Panc1 (cell line): ENCODE data around the gene NRGN. TPM values are rescaled to one million over a fixed set of nuclear protein-coding genes. Genes with fewer than 3 reads are reported as not detected.

ENCODE experiments used
- ATAC-seq: fragments of 200-7000 bp; cut with Tn5 transposase; 2 replicates; pipeline ENCODE4 v1.9.1; 2020; ENCODE audit warnings: mild to moderate bottlenecking, moderate library complexity
- BruUV-seq: library from RNA; stranded (reverse); fragments of 400-500 nt; replicated peaks from 2 replicates; lab custom pipeline; 2021; lab: Mats Ljungman, UMichigan
- CTCF ChIA-PET: fragments of 300-600 bp; sonication (Branson Sonifier 250); formaldehyde crosslinking; loops from one replicate; lab custom pipeline; 2022; ENCODE audit warnings: antibody characterized with exemption; lab: Charles Lee
- POLR2A ChIA-PET: fragments of 300-600 bp; sonication (Branson Sonifier 250); formaldehyde crosslinking; loops from one replicate; lab custom pipeline; 2022; ENCODE audit warnings: antibody characterized with exemption; lab: Charles Lee
- DNase-seq: peaks from one replicate; pipeline ENCODE4 v3.0.0-alpha.2; 2010; ENCODE audit warnings: low read depth, low spot score
- H3K27ac ChIP-seq: 2 replicates; pipeline ENCODE4 v1.5.1; 2011; ENCODE audit warnings: mild to moderate bottlenecking, low read length, inconsistent platforms
- H3K27me3 ChIP-seq: fragments of 200-500 bp; sonication (Bioruptor generic); 2 replicates; pipeline ENCODE4 v1.6.0; 2014; ENCODE audit warnings: low read length, inconsistent platforms; ENCODE audit not compliant: control insufficient read depth, insufficient read depth
- H3K36me3 ChIP-seq: fragments of 200-500 bp; sonication (Bioruptor generic); 2 replicates; pipeline ENCODE4 v1.5.1; 2014; ENCODE audit warnings: inconsistent platforms, mild to moderate bottlenecking, low read length, moderate library complexity; ENCODE audit not compliant: control insufficient read depth, insufficient read depth
- H3K4me1 ChIP-seq: 2 replicates; pipeline ENCODE4 v1.5.1; 2011; ENCODE audit warnings: inconsistent platforms, mild to moderate bottlenecking, low read length, moderate library complexity; ENCODE audit not compliant: control insufficient read depth, insufficient read depth
- H3K4me3 ChIP-seq, 2 experiments: 2 replicates each; pipeline ENCODE4 v1.5.1; 2011 to 2012; ENCODE audit warnings: low read depth in 2 of 2, low read length in 2 of 2, mild to moderate bottlenecking in 2 of 2, inconsistent platforms in 1 of 2, moderate library complexity in 1 of 2
- H3K9me3 ChIP-seq: fragments of 200-500 bp; sonication (Bioruptor generic); 2 replicates; pipeline ENCODE4 v1.5.1; 2014; ENCODE audit warnings: low read depth, mild to moderate bottlenecking, inconsistent platforms, low read length, moderate library complexity; ENCODE audit not compliant: control insufficient read depth, insufficient read depth
- POLR2AphosphoS5 ChIP-seq: IDR thresholded peaks from 2 replicates; pipeline ENCODE4 v1.6.1; 2012; ENCODE audit warnings: mild to moderate bottlenecking, low read depth, low read length, moderate library complexity
- SIN3A ChIP-seq: IDR thresholded peaks from 2 replicates; pipeline ENCODE4 v1.6.1; 2012; ENCODE audit warnings: low read depth, mild to moderate bottlenecking, low read length, moderate library complexity, borderline replicate concordance; ENCODE audit not compliant: insufficient read depth
- TCF7L2 ChIP-seq: IDR thresholded peaks from 2 replicates; pipeline ENCODE4 v1.6.1; 2011; ENCODE audit warnings: mild to moderate bottlenecking, low read depth, low read length, inconsistent platforms
- in situ Hi-C: cut with HindIII; loops from 2 replicates; pipeline ENCODE4 v1.10.0; 2016; ENCODE audit warnings: low sequenced_read_pairs, low pct_unique_long_range_greater_than_20kb
- intact Hi-C: fragments of 100-400 bp; cut with micrococcal nuclease; formaldehyde crosslinking; loops from one replicate; pipeline ENCODE4 v1.10.0; 2022; ENCODE audit not compliant: unreplicated experiment
- total RNA-seq: library from RNA; stranded (reverse); gene quantifications from one replicate; pipeline ENCODE4 v1.2.1, GENCODE V29; 2021; ENCODE audit not compliant: unreplicated experiment
- TF ChIP-seq, protein P1 (sequence below): fragments of 450-650 bp; IDR thresholded peaks from 2 replicates; pipeline ENCODE4 v1.5.1; 2017; ENCODE audit warnings: mild to moderate bottlenecking
- TF ChIP-seq, protein P2 (sequence below), 2 experiments: IDR thresholded peaks; 2 replicates each; pipeline ENCODE4 v1.6.1; 2011 to 2012; ENCODE audit warnings: low read depth in 2 of 2, control low read depth in 1 of 2, low read length in 1 of 2, mild to moderate bottlenecking in 1 of 2, moderate library complexity in 1 of 2; ENCODE audit not compliant: insufficient read depth in 1 of 2

Gene NRGN
- total RNA-seq, 1 experiment from 2014 or later: 5.7 TPM

DNA sequence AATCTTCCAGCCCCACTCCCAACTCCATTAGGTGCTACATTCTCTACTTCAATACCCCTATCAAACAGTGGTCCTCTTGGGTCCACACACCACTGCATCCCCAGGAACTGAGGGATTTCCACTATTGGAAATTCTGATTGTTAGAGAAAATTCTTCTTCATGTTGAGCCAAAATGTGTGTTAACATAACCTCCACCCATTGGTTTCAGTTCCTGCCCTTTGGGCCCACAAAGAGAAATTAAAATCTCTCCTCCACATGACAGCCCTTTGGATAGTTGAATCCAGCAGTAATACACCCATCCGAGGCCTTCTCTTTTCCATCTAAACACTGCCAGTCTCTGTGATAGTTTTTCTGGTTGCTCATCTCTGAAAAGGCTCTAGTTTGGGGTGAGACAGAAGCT is 10.2 kb downstream of the NRGN start:
- POLR2A ChIA-PET: no interaction called here
- no peaks in the 10 kb centered on the region for H3K9me3 ChIP-seq
- H3K4me3 ChIP-seq: no peak overlapping the region

DNA sequence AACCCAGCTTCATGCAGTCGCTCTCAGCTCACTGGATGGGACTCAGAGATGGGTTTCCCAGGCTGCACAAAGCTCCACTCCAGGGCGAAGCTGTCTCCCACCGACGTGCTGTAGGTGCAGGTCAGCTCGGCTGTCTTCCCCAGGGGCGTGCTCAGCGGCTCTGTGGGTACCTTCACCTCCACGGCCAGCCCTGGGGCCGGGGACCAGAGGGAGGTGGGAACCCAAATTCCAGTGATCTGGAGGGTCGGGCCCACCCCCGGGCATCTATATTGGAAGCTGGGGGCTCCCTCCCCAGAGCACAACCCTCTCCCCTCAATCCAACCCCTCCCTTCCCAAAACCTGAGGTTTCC is 11.6 kb downstream of the NRGN start:
- CTCF ChIA-PET: interaction anchor here (0.5 kb wide), 1 partner anchor 12 kb away, joined by 5 read pairs; no protein-coding TSS in a partner anchor
- in situ Hi-C loops: no loop called here
- no TSS peak for BruUV-seq
- Histone ChIP-seq H3K4me1 (0 out of 2 replicates have a peak, but pooled peaks cover under 1% of the 10 kb centered on the region), H3K36me3 (no peaks in the 10 kb centered on the region), H3K4me3 (no peak overlapping the region), H3K9me3 (no peaks in the 10 kb centered on the region), H3K27me3 (no peaks in the 10 kb centered on the region; the same call in 1 of the 2 replicates), H3K27ac (no peak overlapping the region)
- TF ChIP-seq, protein P1, sequence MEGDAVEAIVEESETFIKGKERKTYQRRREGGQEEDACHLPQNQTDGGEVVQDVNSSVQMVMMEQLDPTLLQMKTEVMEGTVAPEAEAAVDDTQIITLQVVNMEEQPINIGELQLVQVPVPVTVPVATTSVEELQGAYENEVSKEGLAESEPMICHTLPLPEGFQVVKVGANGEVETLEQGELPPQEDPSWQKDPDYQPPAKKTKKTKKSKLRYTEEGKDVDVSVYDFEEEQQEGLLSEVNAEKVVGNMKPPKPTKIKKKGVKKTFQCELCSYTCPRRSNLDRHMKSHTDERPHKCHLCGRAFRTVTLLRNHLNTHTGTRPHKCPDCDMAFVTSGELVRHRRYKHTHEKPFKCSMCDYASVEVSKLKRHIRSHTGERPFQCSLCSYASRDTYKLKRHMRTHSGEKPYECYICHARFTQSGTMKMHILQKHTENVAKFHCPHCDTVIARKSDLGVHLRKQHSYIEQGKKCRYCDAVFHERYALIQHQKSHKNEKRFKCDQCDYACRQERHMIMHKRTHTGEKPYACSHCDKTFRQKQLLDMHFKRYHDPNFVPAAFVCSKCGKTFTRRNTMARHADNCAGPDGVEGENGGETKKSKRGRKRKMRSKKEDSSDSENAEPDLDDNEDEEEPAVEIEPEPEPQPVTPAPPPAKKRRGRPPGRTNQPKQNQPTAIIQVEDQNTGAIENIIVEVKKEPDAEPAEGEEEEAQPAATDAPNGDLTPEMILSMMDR: no peak
- TF ChIP-seq POLR2AphosphoS5 (no peak), SIN3A (no peak)
- TF ChIP-seq, protein P2, sequence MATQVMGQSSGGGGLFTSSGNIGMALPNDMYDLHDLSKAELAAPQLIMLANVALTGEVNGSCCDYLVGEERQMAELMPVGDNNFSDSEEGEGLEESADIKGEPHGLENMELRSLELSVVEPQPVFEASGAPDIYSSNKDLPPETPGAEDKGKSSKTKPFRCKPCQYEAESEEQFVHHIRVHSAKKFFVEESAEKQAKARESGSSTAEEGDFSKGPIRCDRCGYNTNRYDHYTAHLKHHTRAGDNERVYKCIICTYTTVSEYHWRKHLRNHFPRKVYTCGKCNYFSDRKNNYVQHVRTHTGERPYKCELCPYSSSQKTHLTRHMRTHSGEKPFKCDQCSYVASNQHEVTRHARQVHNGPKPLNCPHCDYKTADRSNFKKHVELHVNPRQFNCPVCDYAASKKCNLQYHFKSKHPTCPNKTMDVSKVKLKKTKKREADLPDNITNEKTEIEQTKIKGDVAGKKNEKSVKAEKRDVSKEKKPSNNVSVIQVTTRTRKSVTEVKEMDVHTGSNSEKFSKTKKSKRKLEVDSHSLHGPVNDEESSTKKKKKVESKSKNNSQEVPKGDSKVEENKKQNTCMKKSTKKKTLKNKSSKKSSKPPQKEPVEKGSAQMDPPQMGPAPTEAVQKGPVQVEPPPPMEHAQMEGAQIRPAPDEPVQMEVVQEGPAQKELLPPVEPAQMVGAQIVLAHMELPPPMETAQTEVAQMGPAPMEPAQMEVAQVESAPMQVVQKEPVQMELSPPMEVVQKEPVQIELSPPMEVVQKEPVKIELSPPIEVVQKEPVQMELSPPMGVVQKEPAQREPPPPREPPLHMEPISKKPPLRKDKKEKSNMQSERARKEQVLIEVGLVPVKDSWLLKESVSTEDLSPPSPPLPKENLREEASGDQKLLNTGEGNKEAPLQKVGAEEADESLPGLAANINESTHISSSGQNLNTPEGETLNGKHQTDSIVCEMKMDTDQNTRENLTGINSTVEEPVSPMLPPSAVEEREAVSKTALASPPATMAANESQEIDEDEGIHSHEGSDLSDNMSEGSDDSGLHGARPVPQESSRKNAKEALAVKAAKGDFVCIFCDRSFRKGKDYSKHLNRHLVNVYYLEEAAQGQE (IDR thresholded peaks at IDR 0.05; ENCODE audit: insufficient read depth in 1 of 2, low read depth in 2 of 2, low read length in 1 of 2): no peak
- intact Hi-C loops: no loop called here
- POLR2A ChIA-PET: no interaction called here
- DNase-seq (no peak), ATAC-seq (no peak)

More for the DNA sequence above, 10.2 kb downstream of the NRGN start:
- DNase-seq: no peak
- CTCF ChIA-PET: no interaction called here
- Histone ChIP-seq H3K4me1 (peaks cover 4% of the 10 kb centered on the region; the same call in 1 of the 2 replicates), H3K27me3 (peaks cover 4% of the 10 kb centered on the region; the same call in 1 of the 2 replicates), H3K36me3 (no peaks in the 10 kb centered on the region), H3K27ac (no peak overlapping the region)
- in situ Hi-C loops (no loop called here), intact Hi-C loops (loop anchor here (5.0 kb wide), 1 partner anchor 83 kb away; no protein-coding TSS in a partner anchor)
- TF ChIP-seq TCF7L2 (no peak), SIN3A (no peak), POLR2AphosphoS5 (no peak)
- TF ChIP-seq, protein P1: no peak
- TF ChIP-seq, protein P2 (IDR thresholded peaks at IDR 0.05; ENCODE audit: insufficient read depth in 1 of 2, low read depth in 2 of 2, low read length in 1 of 2): no peak
- no TSS peak for BruUV-seq
- ATAC-seq: no peak
